ENCODE measurements around the gene KCNH2.

DNA sequence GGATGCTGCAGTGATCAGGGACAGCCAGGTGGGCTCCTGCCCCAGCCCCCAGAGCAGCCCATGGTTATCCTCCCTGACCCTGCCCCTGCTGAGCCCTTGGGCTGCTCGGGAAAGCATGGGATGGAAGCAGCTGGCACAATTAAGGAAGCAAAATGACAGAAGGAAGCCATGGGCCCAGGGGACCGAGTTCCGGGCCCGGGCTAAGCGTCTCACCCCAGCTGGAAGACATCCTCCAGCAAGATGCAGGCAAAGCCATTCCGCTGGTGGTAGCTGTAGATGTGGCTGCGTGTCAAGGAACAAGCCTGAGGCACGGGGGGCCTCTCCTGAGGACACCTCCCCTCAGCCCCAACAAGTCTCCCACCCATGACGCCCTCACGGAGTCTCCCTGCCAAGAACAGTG, 45.1 kb upstream of the KCNH2 start:
- TF ChIP-seq, protein P1, sequence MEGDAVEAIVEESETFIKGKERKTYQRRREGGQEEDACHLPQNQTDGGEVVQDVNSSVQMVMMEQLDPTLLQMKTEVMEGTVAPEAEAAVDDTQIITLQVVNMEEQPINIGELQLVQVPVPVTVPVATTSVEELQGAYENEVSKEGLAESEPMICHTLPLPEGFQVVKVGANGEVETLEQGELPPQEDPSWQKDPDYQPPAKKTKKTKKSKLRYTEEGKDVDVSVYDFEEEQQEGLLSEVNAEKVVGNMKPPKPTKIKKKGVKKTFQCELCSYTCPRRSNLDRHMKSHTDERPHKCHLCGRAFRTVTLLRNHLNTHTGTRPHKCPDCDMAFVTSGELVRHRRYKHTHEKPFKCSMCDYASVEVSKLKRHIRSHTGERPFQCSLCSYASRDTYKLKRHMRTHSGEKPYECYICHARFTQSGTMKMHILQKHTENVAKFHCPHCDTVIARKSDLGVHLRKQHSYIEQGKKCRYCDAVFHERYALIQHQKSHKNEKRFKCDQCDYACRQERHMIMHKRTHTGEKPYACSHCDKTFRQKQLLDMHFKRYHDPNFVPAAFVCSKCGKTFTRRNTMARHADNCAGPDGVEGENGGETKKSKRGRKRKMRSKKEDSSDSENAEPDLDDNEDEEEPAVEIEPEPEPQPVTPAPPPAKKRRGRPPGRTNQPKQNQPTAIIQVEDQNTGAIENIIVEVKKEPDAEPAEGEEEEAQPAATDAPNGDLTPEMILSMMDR (IDR thresholded peaks at IDR 0.05; ENCODE audit: insufficient read depth, low read length, poor library complexity, severe bottlenecking), result no peak
- no peak for TF ChIP-seq EZH2phosphoT487 (conservative IDR thresholded peaks at IDR 0.05; ENCODE audit: low read length)

Data from SU-DHL-6 (cell line).